GM12892 (cell line): Measurements from ENCODE around the gene LAMA3.

ENCODE experiments used
- POLR2A ChIP-seq: IDR thresholded peaks from 2 replicates; pipeline ENCODE4 v1.6.1; 2011; ENCODE audit warnings: low read depth, low read length, control low read depth
- POLR2AphosphoS5 ChIP-seq: IDR thresholded peaks from 2 replicates; pipeline ENCODE4 v1.6.1; 2011; ENCODE audit warnings: low read depth, low read length, control low read depth
- TAF1 ChIP-seq: IDR thresholded peaks from 2 replicates; pipeline ENCODE4 v1.6.1; 2011; ENCODE audit warnings: low read depth, mild to moderate bottlenecking, control low read depth, low read length, borderline replicate concordance

GRCh38 chr18:23849141-23849540 lies 159.9 kb downstream of the LAMA3 start:
- no peak for TF ChIP-seq POLR2A
- no peak for TF ChIP-seq POLR2AphosphoS5
- no peak for TF ChIP-seq TAF1
